HG03521 (cell line): Measurements from ENCODE around the gene APBA1.
A peak's percentile ranks its signal among the peaks of the same experiment; 100 is the strongest.

Source experiments
- ATAC-seq: cut with Tn5 transposase; IDR thresholded peaks from one replicate; pipeline ENCODE4 v1.9.1; 2021; ENCODE audit warnings: mild to moderate bottlenecking, moderate library complexity; ENCODE audit not compliant: unreplicated experiment

Gene APBA1

DNA sequence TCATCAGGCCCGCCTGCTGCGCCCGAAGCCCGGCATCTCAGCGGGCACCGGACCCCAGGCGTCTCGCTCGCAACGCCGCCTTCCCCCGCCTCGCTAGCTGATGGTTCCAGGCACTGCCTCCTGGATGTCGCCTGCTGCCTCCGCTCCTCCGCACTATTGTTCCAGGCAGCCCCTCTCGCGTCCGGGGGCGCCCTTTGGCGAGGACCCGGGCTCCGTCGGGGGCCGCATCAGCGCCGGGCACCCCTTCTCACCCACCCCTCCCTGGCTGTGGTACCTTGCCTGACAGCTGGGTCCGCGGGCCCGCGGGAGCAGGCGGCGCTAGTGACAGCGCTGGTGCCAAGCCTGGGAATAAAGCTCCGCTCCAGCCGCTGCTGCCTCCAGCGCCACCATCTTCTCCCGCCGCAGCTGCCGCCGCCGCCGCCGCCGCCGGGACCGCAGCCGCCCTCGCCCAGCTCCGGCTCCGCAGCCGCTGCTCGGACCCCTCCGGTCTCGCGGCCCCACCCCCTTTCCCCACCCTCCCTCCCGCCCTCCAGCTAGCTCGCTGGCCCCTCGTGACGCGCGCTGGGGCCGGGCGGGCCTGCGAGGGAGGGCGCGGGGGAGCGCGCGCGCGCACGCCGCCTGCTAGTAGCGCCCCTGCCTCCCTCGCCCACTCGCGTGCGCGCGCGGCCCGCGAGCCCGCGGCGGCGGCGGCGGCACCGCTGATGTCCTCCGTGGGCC, at the start of gene APBA1:
APBA1 (minus strand) TSS at position 493 of the 717 bp plus-strand sequence.
- peak; percentile 38 for ATAC-seq

DNA sequence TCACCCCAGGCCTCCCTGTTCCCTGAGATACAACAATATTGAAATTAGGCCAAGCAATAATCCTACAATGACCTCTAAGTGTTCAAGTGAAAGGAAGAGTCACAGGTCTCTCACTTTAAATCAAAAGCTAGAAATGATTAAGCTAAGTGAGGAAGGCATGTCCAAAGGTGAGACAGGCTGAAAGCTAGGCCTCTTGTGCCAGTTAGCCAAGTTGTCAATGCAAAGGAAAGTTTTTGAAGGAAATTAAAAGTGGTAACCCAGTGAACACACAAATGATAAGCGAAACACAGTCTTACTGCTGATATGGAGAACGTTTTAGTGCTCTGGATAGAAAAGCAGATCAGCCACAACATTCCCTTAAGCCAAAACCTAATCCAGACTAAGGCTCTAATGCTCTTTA, 47.8 kb upstream of the APBA1 start:
- no peak for ATAC-seq

- ATAC-seq, result no peak
Observed at GRCh38 chr9:69719367-69719766, 47.2 kb upstream of the APBA1 start.

GRCh38 chr9:69718218-69718617, 46.0 kb upstream of the APBA1 start:
- no peak for ATAC-seq

- no peak for ATAC-seq
Observed at GRCh38 chr9:69715825-69716224, 43.7 kb upstream of the APBA1 start.

GRCh38 chr9:69715096-69715495, 42.9 kb upstream of the APBA1 start:
- ATAC-seq, result no peak

GRCh38 chr9:69697475-69697874, 25.3 kb upstream of the APBA1 start:
- ATAC-seq, result no peak

GRCh38 chr9:69696802-69697201, 24.6 kb upstream of the APBA1 start:
- no peak for ATAC-seq

- no peak for ATAC-seq
Observed at GRCh38 chr9:69689991-69690538, 17.9 kb upstream of the APBA1 start.

DNA sequence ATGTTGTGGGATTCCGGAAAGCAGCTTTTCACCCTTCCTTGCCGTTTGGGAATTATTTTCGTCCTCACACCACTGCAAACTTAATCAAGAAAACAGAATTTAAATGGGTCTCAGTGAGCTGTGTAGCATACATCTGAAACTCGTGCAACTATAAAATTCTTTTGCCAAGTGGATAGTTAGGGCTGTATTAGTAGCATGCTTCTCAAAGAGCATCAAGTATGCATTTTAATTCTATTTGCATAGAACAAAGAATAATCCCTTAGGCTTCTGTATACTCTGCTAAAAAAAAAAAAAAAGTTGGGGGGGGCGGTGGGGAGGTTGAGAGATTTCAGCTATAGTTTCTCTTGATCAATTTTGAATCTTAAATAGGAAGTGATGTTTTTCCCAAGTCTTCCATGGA, 11.8 kb upstream of the APBA1 start:
- ATAC-seq, result no peak

DNA sequence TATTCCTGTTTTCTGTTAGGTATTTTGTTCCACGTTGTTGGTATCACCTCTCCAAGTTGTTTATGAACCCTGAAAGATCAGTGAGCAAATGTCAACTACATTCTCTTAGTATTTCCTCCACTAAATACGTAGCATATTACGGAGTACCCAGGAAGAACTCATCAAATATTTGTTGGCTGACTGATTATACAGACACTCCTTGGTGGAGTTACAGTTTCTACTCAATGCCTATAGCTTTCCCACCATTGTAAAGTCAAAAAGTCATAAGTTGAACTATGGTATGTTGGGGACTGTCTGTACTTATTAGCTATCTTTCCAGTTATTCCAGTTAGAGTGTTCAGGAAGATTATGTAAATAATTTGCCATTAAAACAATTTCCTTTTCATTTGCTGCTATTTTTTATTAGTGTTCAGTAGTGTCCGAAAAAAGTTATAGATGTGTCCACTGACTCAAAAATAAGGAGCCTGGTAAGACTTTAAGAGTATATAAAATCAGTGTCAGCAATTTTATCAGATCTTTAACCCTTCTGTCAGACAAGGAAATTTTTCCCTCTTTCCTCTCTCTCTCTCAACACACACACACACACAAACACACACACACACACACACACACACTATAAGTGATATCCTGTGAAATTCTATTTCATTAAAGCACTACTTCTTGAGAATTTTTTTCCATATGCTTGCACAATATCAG, 6.8 kb upstream of the APBA1 start:
- no peak for ATAC-seq

DNA sequence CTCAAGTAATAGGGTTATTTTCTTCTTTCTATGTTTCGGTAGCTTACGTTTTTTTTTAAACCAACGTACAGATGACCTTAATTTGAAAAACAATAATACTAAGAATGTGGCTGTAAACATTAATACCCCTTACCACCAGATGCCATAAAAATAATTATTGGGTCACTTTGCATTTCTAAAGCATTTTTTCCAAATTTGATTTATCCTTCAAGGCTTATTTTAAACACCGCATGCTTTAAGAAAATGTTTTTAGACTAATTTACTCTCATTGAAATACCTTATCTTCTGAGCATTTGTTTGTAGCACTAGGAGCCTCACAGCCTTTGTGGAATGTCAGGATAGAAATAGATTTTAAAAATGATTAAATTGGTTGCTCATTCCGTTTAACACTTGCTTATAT, 5.8 kb upstream of the APBA1 start:
- no peak for ATAC-seq

DNA sequence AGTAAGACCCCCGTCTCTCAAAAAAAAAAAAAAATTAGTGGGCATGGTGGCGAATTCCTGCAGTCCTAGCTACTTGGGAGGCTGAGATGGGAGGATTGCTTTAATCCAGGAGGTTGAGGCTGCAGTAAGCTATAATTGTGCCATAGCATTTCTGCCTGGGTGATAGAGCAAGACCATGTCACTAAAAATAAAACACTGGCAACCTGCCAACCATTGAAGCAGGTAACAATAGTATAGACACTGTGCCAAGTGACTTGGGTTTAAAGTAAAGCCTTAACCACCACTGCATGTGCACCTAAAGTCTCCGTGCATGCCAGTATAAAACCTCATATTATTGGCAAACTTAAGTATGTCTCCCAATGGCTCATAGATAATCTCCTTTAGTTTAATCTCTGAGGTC, 3.4 kb upstream of the APBA1 start:
- no peak for ATAC-seq

- no peak for ATAC-seq
Observed at GRCh38 chr9:69674716-69675438, 2.7 kb upstream of the APBA1 start.

DNA sequence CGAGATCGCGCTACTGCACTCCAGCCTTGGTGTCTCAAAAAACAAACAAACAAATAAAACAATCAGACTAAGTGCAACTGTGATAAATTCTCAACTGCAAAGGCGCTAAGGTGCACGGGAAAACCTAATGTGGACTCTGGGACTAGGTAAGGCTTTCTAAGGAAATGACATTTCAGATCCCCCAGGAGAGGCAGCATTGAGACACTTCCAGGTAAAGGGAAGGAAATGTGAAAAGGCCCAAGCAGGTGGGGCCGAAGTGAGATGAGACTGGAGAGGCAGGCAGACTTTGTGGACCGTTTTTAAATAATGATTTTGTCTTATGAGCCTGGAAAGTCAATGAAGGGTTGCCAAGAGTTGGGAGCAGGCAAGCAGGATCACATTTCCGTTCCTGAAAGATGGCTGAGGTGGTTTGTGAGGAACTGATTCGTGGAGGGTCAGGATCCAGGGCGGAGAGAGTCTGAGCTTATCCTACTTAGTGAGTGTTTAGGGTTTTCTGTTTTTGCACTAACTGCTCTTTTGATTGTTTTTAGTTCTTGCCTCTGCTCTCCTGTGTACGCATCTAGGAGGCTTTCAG, 2.0 kb upstream of the APBA1 start:
- no peak for ATAC-seq

DNA sequence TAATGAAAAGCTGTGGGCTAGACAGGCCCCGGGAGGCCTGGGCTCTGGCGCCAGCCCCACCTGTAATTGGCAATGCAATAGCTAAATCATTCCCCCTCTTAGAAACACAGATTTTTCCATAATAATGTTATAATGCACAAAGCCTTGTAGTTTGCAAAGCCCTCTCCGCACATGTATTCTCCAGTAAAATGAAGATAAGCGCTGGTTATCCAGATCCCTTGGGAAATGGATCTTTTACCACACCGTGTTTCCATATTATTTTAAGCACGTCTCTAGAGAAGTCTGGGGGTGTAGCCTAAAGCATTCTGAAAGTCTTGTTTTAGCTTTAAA, 1.1 kb upstream of the APBA1 start:
- ATAC-seq, result no peak

GRCh38 chr9:69672596-69673310, 582 bp upstream of the APBA1 start:
- peak; percentile 91 for ATAC-seq

DNA sequence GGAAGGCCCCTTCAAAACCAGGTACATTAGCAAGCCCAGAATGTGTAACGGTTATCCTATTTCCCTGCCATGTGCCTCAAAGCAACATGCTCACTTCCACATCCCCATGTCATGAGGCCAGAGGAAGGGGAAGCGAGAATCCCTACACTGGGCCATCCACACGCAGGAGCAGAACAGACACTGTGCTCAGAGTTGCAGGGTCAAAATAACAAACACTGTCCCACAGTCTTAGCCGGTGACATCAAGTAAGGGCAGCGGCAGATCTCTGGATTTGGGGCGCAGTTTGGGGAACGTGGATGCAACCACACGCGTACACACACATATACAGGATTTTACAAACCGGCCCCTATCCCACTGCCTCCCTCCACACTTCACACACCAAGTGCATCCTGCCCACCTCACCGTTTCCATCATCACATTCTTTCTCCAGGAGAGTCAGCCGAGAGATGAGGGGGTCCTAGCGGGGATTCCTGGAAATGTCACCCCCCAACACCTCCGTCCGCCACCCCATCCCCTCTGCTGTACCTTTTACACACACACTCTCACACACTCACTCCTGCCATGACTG, 776 bp downstream of the APBA1 start:
- ATAC-seq, result no peak

- no peak for ATAC-seq
Observed at GRCh38 chr9:69667306-69667705, 4.9 kb downstream of the APBA1 start.

DNA sequence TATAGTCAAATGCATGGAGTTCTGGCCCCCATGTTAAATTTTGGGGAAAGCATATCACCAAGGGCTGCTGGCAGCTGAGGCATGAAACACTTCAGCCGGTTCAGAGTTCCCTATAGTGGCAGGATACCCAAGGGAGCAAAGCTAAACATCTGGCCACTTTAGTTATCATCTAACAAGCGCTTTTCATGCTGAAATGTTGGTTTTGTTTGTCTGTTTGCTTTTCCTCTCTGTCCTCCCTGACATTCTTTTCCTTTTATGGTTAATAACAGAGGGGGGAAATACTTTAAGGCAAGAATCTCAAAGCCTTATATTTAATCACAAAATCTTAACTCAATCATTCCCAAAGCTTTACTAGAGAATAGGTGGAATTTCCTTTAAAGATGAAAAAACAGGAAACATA, 11.9 kb downstream of the APBA1 start:
- no peak for ATAC-seq
